Right ventricle myocardium superior (tissue), 1 donor: ENCODE data around the gene STAT4. TPM values are rescaled to one million over a fixed set of nuclear protein-coding genes. Genes with fewer than 3 reads are reported as not detected.

Experiments used
- ATAC-seq: fragments of 200-7000 bp; cut with Tn5 transposase; one replicate; pipeline ENCODE4 v1.9.1; 2020; ENCODE audit warnings: mild to moderate bottlenecking; ENCODE audit not compliant: poor library complexity
- DNase-seq: peaks from one replicate; pipeline ENCODE4 v3.0.0-alpha.2; 2020
- intact Hi-C: fragments of 100-400 bp; cut with DNase I; formaldehyde crosslinking; loops from one replicate; pipeline ENCODE4 v1.11.2; 2022
- long read RNA-seq: library from polyadenylated mRNA; unstranded; transcript quantifications from one replicate; pipeline ENCODE4 v2.0.0, GENCODE V29; 2021
- total RNA-seq: library from RNA; stranded (reverse); fragmentation: NEBNext Ultra II Directional; extraction: Animal tissue kit (Norgen Biotek cat#: 25700); gene quantifications from one replicate; pipeline ENCODE4 v1.2.1, GENCODE V29; 2021
- donor health status: DM: no; HTN: yes; CAD: no; lungs with severe emphysema.

The STAT4 gene
- total RNA-seq = 0.70 TPM
- long read RNA-seq = 0 reads

- DNase-seq (peak; percentile 49), ATAC-seq (peak; percentile 59)
- intact Hi-C loops = loop anchor here (5.0 kb wide), 1 partner anchor 98 kb away; no protein-coding TSS in a partner anchor
Observed at GRCh38 chr2:191150600-191151330, at the start of gene STAT4. Gene STAT4, minus strand, starts transcription at chr2:191150994. Its CDS starts 2,791 bp downstream, at chr2:191148203.

GRCh38 chr2:191199929-191200512, 49.2 kb upstream of the STAT4 start:
- intact Hi-C loops = no loop called here
- no peak for ATAC-seq
- no peak for DNase-seq

GRCh38 chr2:191198271-191198670, 47.5 kb upstream of the STAT4 start:
- no peak for DNase-seq
- no peak for ATAC-seq
- intact Hi-C loops = no loop called here

- DNase-seq = no peak
- no peak for ATAC-seq
- intact Hi-C loops = no loop called here
Observed at GRCh38 chr2:191197096-191197495, 46.3 kb upstream of the STAT4 start.

GRCh38 chr2:191195021-191195420, 44.2 kb upstream of the STAT4 start:
- ATAC-seq = no peak
- intact Hi-C loops = no loop called here
- no peak for DNase-seq

- DNase-seq (no peak), ATAC-seq (no peak)
- intact Hi-C loops = no loop called here
Observed at GRCh38 chr2:191190861-191191552, 40.2 kb upstream of the STAT4 start.

GRCh38 chr2:191190435-191190834, 39.6 kb upstream of the STAT4 start:
- DNase-seq (no peak), ATAC-seq (no peak)
- intact Hi-C loops = no loop called here

- ATAC-seq (no peak), DNase-seq (no peak)
- intact Hi-C loops = no loop called here
Observed at GRCh38 chr2:191189112-191189635, 38.4 kb upstream of the STAT4 start.

GRCh38 chr2:191188550-191189093, 37.8 kb upstream of the STAT4 start:
- intact Hi-C loops = no loop called here
- DNase-seq (no peak), ATAC-seq (no peak)

- DNase-seq = no peak
- ATAC-seq = no peak
- intact Hi-C loops = no loop called here
Observed at GRCh38 chr2:191187105-191187829, 36.5 kb upstream of the STAT4 start.

GRCh38 chr2:191184457-191184856, 33.7 kb upstream of the STAT4 start:
- intact Hi-C loops = no loop called here
- DNase-seq = no peak
- no peak for ATAC-seq

- intact Hi-C loops = no loop called here
- ATAC-seq (no peak), DNase-seq (no peak)
Observed at GRCh38 chr2:191183516-191183915, 32.7 kb upstream of the STAT4 start.

- ATAC-seq = no peak
Observed at GRCh38 chr2:191183081-191183480, 32.3 kb upstream of the STAT4 start.

GRCh38 chr2:191180713-191181112, 29.9 kb upstream of the STAT4 start:
- ATAC-seq (no peak), DNase-seq (no peak)
- intact Hi-C loops = no loop called here

More at GRCh38 chr2:191183081-191183480, 32.3 kb upstream of the STAT4 start:
- intact Hi-C loops = no loop called here
- no peak for DNase-seq

- intact Hi-C loops = no loop called here
- DNase-seq (no peak), ATAC-seq (no peak)
Observed at GRCh38 chr2:191180276-191180675, 29.5 kb upstream of the STAT4 start.

GRCh38 chr2:191178806-191179514, 28.2 kb upstream of the STAT4 start:
- peak; percentile 68 for DNase-seq
- peak; percentile 90 for ATAC-seq
- intact Hi-C loops = no loop called here

- intact Hi-C loops = no loop called here
- ATAC-seq (no peak), DNase-seq (no peak)
Observed at GRCh38 chr2:191177751-191178736, 27.2 kb upstream of the STAT4 start.
